GM18520 (cell line): ENCODE measurements around the gene BCL2L1.
A peak's percentile ranks its signal among the peaks of the same experiment; 100 is the strongest.

ENCODE experiments used
- ATAC-seq: cut with Tn5 transposase; IDR thresholded peaks from one replicate; pipeline ENCODE4 v1.9.1; 2021; ENCODE audit not compliant: unreplicated experiment

Gene BCL2L1

GRCh38 chr20:31710423-31711108 lies 12.1 kb downstream of the BCL2L1 start:
- ATAC-seq: no peak

- no peak for ATAC-seq
Observed at GRCh38 chr20:31709939-31710338, 12.7 kb downstream of the BCL2L1 start.

GRCh38 chr20:31708736-31709534 lies 13.7 kb downstream of the BCL2L1 start:
- ATAC-seq: no peak

GRCh38 chr20:31707994-31708735 lies 14.5 kb downstream of the BCL2L1 start:
- no peak for ATAC-seq

GRCh38 chr20:31707258-31707615 lies 15.4 kb downstream of the BCL2L1 start:
- ATAC-seq: no peak

- ATAC-seq: no peak
Observed at GRCh38 chr20:31706607-31707257, 15.9 kb downstream of the BCL2L1 start.

- ATAC-seq: peak; percentile 75
Observed at GRCh38 chr20:31705598-31706597, 16.8 kb downstream of the BCL2L1 start.

- no peak for ATAC-seq
Observed at GRCh38 chr20:31705191-31705590, 17.5 kb downstream of the BCL2L1 start.

- ATAC-seq: no peak
Observed at GRCh38 chr20:31704225-31705119, 18.2 kb downstream of the BCL2L1 start.

- ATAC-seq: no peak
Observed at GRCh38 chr20:31701591-31701990, 21.1 kb downstream of the BCL2L1 start.

- no peak for ATAC-seq
Observed at GRCh38 chr20:31700747-31701146, 21.9 kb downstream of the BCL2L1 start.

- no peak for ATAC-seq
Observed at GRCh38 chr20:31699801-31700728, 22.6 kb downstream of the BCL2L1 start.

- peak; percentile 95 for ATAC-seq
Observed at GRCh38 chr20:31698803-31699718, 23.6 kb downstream of the BCL2L1 start.

- no peak for ATAC-seq
Observed at GRCh38 chr20:31698243-31698802, 24.3 kb downstream of the BCL2L1 start.

- ATAC-seq: no peak
Observed at GRCh38 chr20:31695849-31696804, 26.5 kb downstream of the BCL2L1 start.
